Fibroblast of the aortic adventitia (primary cell): ENCODE measurements around the gene BEND2. TPM values are rescaled to one million over a fixed set of nuclear protein-coding genes. Genes with fewer than 3 reads are reported as not detected.
"Not testable (repeated sequence)": the region's sequence is repeated elsewhere in the genome, so short reads cannot be mapped to it uniquely, and the experiment has no call there.

Experiments used
- DNase-seq: peaks from one replicate; pipeline ENCODE4 v3.0.0-alpha.2; 2010; ENCODE audit warnings: low read depth
- H3K4me3 ChIP-seq: 2 replicates; pipeline ENCODE4 v1.5.1; 2011; ENCODE audit warnings: low read depth, mild to moderate bottlenecking, control low read depth, low read length, moderate library complexity
- CTCF ChIP-seq: IDR thresholded peaks from 2 replicates; pipeline ENCODE4 v1.5.1; 2011; ENCODE audit warnings: mild to moderate bottlenecking, low read length, control low read depth, inconsistent platforms; ENCODE audit not compliant: insufficient read depth
- total RNA-seq: library from RNA; depleted of rRNA; stranded (reverse); fragments of >200 nt; gene quantifications from 2 replicates; pipeline ENCODE4 v1.2.3, GENCODE V29; 2012; ENCODE audit warnings: low replicate concordance

Gene BEND2
- not detected in 2 replicates for total RNA-seq

GRCh38 chrX:18220786-18221185 lies at the start of gene BEND2:
Gene BEND2 (minus strand): TSS chrX:18220886. CDS start chrX:18220750, 136 bp downstream.
- TF ChIP-seq CTCF: no peak
- H3K4me3 ChIP-seq: no peak within 1 kb of the TSS
- no peak for DNase-seq

GRCh38 chrX:18255059-18255458 lies 34.4 kb upstream of the BEND2 start:
- no peak for DNase-seq
- H3K4me3 ChIP-seq: no peak overlapping the region
- TF ChIP-seq CTCF: no peak

GRCh38 chrX:18252644-18253359 lies 32.1 kb upstream of the BEND2 start:
- DNase-seq: peak; percentile 32
- no peak for TF ChIP-seq CTCF
- H3K4me3 ChIP-seq: no peak overlapping the region

GRCh38 chrX:18229646-18230045 lies 9.0 kb upstream of the BEND2 start:
- H3K4me3 ChIP-seq, DNase-seq: not testable (repeated sequence)

GRCh38 chrX:18228069-18228468 lies 7.4 kb upstream of the BEND2 start:
- TF ChIP-seq CTCF: no peak
- no peak for DNase-seq
- no peak overlapping the region for H3K4me3 ChIP-seq

- no peak for TF ChIP-seq CTCF
- H3K4me3 ChIP-seq: no peak overlapping the region
- no peak for DNase-seq
Observed at GRCh38 chrX:18227458-18227857, 6.8 kb upstream of the BEND2 start.

GRCh38 chrX:18210470-18210869 lies 10.2 kb downstream of the BEND2 start:
- TF ChIP-seq CTCF: peak; percentile 3
- peak; percentile 46 for DNase-seq
- no peak overlapping the region for H3K4me3 ChIP-seq
